H7 (cell line): ENCODE measurements around the gene BACH1. TPM values are rescaled to one million over a fixed set of nuclear protein-coding genes. Genes with fewer than 3 reads are reported as not detected.

ENCODE experiments used
- DNase-seq: peaks from one replicate; pipeline ENCODE4 v3.0.0; 2012
- H3K27me3 ChIP-seq: 2 replicates; pipeline ENCODE4 v1.6.0; 2011; ENCODE audit warnings: mild to moderate bottlenecking, low read length; ENCODE audit not compliant: control insufficient read depth, insufficient read depth
- H3K36me3 ChIP-seq: replicated peaks from 2 replicates; pipeline ENCODE4 v1.5.1; 2011; ENCODE audit warnings: low read length; ENCODE audit not compliant: control insufficient read depth, insufficient read depth
- H3K4me3 ChIP-seq: 2 replicates; pipeline ENCODE4 v1.5.1; 2011; ENCODE audit warnings: low read depth, mild to moderate bottlenecking, control low read depth, low read length, moderate library complexity; ENCODE audit not compliant: insufficient read depth
- total RNA-seq: library from RNA; depleted of rRNA; stranded (reverse); fragments of >200 nt; shearing (Covaris generic); gene quantifications from 2 replicates; pipeline ENCODE4 v1.2.3, GENCODE V29; 2014

The BACH1 gene
- total RNA-seq, 1 experiment from 2014 or later, result 26.4 TPM

DNA sequence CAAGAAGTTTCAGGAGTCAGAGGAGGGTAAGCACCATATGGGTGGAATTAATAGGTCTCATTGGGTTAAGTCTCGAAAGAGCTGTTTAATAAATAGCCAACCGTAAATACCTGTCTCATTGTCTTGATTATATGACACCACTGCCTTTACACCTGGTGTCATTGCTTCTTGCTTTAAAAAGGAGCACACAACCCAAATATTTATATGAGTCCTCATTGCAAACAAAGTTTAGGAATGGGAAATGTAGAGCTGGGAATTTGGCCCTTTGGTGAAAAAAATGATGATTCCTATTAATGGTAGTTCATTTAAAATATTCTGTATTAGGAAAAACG, 2.1 kb downstream of the BACH1 start:
- no peak overlapping the region; the same call in 1 of the 2 replicates for H3K4me3 ChIP-seq
- DNase-seq, result no peak
- H3K36me3 ChIP-seq, result no peaks in the 10 kb centered on the region
- H3K27me3 ChIP-seq, result peaks cover 2% of the 10 kb centered on the region; the same call in 1 of the 2 replicates

- no peaks in the 10 kb centered on the region for H3K36me3 ChIP-seq
- H3K27me3 ChIP-seq, result peaks cover 2% of the 10 kb centered on the region; the same call in 1 of the 2 replicates
- H3K4me3 ChIP-seq, result no peak overlapping the region
- DNase-seq, result no peak
These were observed 3.0 kb downstream of the BACH1 start for GRCh38 chr21:29301691-29302090.

GRCh38 chr21:29302359-29302875, 3.7 kb downstream of the BACH1 start:
- DNase-seq, result no peak
- H3K4me3 ChIP-seq, result no peak overlapping the region
- H3K36me3 ChIP-seq, result no peaks in the 10 kb centered on the region
- peaks cover 2% of the 10 kb centered on the region; the same call in 1 of the 2 replicates for H3K27me3 ChIP-seq

DNA sequence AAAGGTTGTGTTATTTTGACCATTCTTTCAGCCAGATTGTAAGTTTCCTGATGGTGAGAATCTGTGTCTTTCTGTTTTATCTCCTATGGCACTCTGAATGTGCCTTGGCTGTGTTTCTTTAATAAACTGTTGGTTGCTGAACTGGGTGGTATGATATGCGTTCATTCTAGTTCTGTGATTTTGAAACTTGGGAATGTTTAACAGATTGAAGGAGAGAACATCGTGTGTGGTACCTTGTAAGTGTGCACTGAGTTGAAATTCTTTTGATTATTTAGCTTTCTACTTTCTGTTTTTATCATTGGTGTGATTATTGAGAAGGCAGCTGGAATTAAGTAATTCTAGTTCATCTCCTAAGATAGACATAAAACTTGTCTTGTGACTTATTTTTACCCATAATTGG, 4.6 kb downstream of the BACH1 start:
- H3K36me3 ChIP-seq, result no peaks in the 10 kb centered on the region
- no peaks in the 10 kb centered on the region; the same call in 1 of the 2 replicates for H3K27me3 ChIP-seq
- H3K4me3 ChIP-seq, result no peak overlapping the region
- DNase-seq, result no peak

DNA sequence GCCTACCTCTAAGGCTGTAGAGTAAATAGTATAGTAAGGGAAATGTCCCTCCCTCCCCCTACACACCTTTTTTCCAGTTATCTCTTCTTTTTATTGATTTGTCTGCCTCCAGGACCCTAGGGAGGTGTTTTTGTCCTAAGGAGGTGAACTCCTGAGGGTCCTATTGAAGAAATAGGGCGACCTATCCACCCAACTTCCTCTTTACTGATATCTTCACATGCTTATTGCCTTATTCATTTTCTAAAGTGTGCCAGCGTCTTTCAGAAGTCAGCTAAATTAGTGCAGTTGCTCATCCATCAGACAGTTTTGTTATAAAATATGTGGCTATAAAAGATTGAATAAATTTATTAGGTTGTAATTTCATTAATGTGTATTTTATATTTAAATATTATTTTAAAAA, 5.9 kb downstream of the BACH1 start:
- Histone ChIP-seq H3K27me3 (no peaks in the 10 kb centered on the region), H3K4me3 (no peak overlapping the region), H3K36me3 (no peaks in the 10 kb centered on the region)
- no peak for DNase-seq

- Histone ChIP-seq H3K36me3 (no peaks in the 10 kb centered on the region), H3K27me3 (no peaks in the 10 kb centered on the region), H3K4me3 (no peak overlapping the region)
- DNase-seq, result no peak
These were observed 6.3 kb downstream of the BACH1 start for GRCh38 chr21:29305068-29305467.

GRCh38 chr21:29305561-29305960, 6.8 kb downstream of the BACH1 start:
- H3K36me3 ChIP-seq, result no peaks in the 10 kb centered on the region
- no peak overlapping the region for H3K4me3 ChIP-seq
- DNase-seq, result no peak
- no peaks in the 10 kb centered on the region for H3K27me3 ChIP-seq

DNA sequence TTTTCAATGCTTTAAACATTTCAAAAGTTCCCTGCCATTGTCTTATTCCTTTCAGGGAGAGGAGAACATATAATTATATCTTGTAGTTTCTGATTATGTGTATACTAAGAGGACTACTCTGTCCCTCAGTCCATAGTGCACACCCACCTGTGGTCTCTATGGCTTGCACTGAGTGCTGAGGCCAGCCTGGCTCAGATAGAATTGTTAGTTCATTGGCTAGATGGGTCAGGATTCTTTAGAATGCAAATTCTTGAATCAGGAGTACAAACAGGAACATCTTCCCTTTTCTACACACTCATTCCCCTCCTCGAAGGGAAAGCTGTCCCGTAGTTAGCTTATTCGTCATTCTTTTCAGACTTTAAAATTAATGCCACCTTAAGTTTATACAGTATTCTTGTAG, 8.2 kb downstream of the BACH1 start:
- Histone ChIP-seq H3K4me3 (no peak overlapping the region), H3K27me3 (no peaks in the 10 kb centered on the region), H3K36me3 (no peaks in the 10 kb centered on the region)
- no peak for DNase-seq

DNA sequence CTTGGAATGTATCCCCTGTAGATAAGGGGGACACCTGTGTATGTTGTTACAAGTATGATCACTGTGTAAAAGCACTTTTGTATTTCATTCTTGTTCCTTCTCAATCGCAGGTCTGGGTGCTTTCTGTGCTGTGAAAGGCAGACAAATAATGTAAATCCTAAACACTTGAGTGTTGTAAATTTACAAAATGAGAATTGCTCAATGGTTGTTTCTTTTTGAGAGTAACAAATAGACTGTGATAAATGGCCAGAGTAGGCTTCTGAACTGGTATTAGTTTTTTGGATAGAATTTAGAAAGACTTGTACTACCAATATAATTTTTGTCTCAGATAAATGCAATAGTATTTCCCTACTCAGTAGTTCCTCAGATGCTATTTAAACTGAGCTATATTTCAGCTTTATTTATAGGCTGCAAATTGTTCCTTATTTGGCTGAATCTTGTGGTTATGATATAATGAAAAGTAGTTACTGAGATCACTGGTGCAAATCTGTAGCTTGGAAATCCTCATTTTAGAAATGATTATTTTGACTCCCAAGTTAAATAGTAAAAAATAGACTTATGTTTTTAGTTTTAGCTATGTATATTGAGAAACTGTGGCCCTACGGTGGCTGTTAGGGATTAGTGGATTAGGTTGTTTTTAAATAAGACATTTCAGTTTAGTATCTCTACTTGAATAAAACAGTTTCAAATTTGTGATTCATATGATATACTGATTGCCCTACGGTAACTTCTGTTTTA, 9.2 kb downstream of the BACH1 start:
- H3K36me3 ChIP-seq, result no peaks in the 10 kb centered on the region
- no peak overlapping the region for H3K4me3 ChIP-seq
- no peaks in the 10 kb centered on the region for H3K27me3 ChIP-seq
- no peak for DNase-seq

- Histone ChIP-seq H3K27me3 (no peaks in the 10 kb centered on the region), H3K36me3 (no peaks in the 10 kb centered on the region), H3K4me3 (no peak overlapping the region)
- DNase-seq, result no peak
These were observed 9.7 kb downstream of the BACH1 start for GRCh38 chr21:29308456-29308783.

- Histone ChIP-seq H3K4me3 (no peak overlapping the region), H3K36me3 (no peaks in the 10 kb centered on the region), H3K27me3 (no peaks in the 10 kb centered on the region)
- DNase-seq, result no peak
These were observed 11.0 kb downstream of the BACH1 start for GRCh38 chr21:29309703-29310102.

GRCh38 chr21:29311802-29312201, 13.1 kb downstream of the BACH1 start:
- DNase-seq, result no peak
- Histone ChIP-seq H3K27me3 (no peaks in the 10 kb centered on the region), H3K4me3 (no peak overlapping the region), H3K36me3 (no peaks in the 10 kb centered on the region)

DNA sequence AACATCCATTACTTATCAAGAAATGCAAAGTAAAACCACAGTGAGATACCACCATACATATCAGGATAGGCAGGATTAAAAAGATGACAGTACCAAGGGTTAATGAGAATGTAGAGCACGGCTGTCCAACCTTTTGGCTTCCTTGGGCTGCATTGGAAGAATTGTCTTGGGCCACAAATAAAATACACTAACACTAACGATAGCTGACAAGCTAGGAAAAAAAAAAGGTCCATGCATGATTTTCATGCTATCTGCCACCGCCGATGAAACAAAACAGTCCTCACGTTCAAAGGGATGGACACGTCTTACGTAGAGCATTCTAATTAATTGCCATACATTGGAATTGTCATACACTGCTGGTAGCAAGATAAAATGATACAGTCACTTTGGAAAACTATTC, 14.3 kb downstream of the BACH1 start:
- Histone ChIP-seq H3K27me3 (no peaks in the 10 kb centered on the region), H3K4me3 (no peak overlapping the region), H3K36me3 (no peaks in the 10 kb centered on the region)
- DNase-seq, result no peak

DNA sequence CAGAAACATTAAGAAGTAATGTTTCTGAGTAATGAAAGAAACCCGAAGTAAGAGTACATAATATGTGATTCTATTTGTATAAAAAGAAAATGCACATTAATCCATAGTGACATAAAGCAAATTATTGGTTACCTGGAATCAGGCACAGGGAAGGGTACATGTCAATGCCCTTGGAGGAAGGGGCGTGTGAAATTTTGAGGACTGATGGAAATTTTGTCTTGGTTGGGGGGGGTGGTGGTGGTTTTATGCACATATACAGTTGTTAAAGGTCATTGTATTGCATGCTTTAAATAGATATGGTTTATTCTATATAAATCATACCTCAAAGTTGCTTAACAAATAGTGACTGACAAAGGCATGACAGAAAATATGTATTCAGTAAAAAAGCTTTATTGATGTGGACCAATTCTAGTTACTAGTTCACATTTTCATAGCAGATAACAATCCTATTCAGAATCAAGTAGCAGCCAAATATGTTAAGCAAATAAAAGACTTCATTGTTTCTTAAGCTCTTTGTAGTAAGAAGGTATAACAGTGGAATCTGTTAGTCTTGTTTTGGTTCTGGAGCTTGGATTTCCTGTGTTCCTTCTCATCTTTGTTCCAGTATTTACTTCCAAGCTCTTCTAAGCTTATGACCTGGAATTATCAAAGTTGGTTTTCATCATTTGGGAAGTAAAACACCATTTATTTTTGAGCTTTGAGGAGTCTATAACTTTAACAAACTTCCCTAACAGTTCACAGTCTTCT, 15.1 kb downstream of the BACH1 start:
- no peak for DNase-seq
- no peaks in the 10 kb centered on the region for H3K36me3 ChIP-seq
- no peak overlapping the region for H3K4me3 ChIP-seq
- no peaks in the 10 kb centered on the region for H3K27me3 ChIP-seq

GRCh38 chr21:29315131-29315749, 16.5 kb downstream of the BACH1 start:
- no peaks in the 10 kb centered on the region for H3K36me3 ChIP-seq
- DNase-seq, result no peak
- no peak overlapping the region for H3K4me3 ChIP-seq
- no peaks in the 10 kb centered on the region for H3K27me3 ChIP-seq
